ENCODE measurements around the gene ZSCAN9. TPM values are rescaled to one million over a fixed set of nuclear protein-coding genes. Genes with fewer than 3 reads are reported as not detected.
A peak's percentile ranks its signal among the peaks of the same experiment; 100 is the strongest.

ZSCAN9 gene
- total and polyA plus RNA-seq, 2 of the 13 experiments (the other 11 are each of a cell fraction or from before 2014, with no cell fraction given): 14.6 to 17.8 TPM

GRCh38 chr6:28206527-28206926 lies 18.5 kb upstream of the ZSCAN9 start (continued):
- TF ChIP-seq, protein P1, sequence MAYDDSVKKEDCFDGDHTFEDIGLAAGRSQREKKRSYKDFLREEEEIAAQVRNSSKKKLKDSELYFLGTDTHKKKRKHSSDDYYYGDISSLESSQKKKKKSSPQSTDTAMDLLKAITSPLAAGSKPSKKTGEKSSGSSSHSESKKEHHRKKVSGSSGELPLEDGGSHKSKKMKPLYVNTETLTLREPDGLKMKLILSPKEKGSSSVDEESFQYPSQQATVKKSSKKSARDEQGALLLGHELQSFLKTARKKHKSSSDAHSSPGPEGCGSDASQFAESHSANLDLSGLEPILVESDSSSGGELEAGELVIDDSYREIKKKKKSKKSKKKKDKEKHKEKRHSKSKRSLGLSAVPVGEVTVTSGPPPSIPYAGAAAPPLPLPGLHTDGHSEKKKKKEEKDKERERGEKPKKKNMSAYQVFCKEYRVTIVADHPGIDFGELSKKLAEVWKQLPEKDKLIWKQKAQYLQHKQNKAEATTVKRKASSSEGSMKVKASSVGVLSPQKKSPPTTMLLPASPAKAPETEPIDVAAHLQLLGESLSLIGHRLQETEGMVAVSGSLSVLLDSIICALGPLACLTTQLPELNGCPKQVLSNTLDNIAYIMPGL (CRISPR knock-in tag; IDR thresholded peaks at IDR 0.05; ENCODE audit: borderline replicate concordance in 1 of 2, low read depth in 1 of 2): no peak
- TF ChIP-seq ERF (CRISPR knock-in tag; IDR thresholded peaks at IDR 0.05): no peak
- TF ChIP-seq ZNF143 (CRISPR knock-in tag; IDR thresholded peaks at IDR 0.05): no peak
- TF ChIP-seq ATF3 (CRISPR knock-in tag; IDR thresholded peaks at IDR 0.05): no peak
- TF ChIP-seq BORCS8-MEF2B (CRISPR knock-in tag; IDR thresholded peaks at IDR 0.05): no peak
- TF ChIP-seq ZNF124 (CRISPR knock-in tag; IDR thresholded peaks at IDR 0.05): no peak
- TF ChIP-seq ZNF282 (IDR thresholded peaks at IDR 0.05; ENCODE audit: partially characterized antibody): no peak

GRCh38 chr6:28206928-28207509 lies 18.1 kb upstream of the ZSCAN9 start:
- Histone ChIP-seq H3K27me3 (ENCODE audit: control insufficient read depth in 1 of 2, insufficient read depth in 2 of 2, low read length in 2 of 2) (peaks cover 10 to 40% of the 10 kb centered on the region in 2 experiments), H4K20me1 (ENCODE audit: insufficient read depth, low read length) (no peaks in the 10 kb centered on the region), H2AFZ (ENCODE audit: low read length) (no peak overlapping the region), H3K79me2 (ENCODE audit: insufficient read depth, low read length) (no peaks in the 10 kb centered on the region), H3K9me3 (ENCODE audit: low read length) (no peaks in the 10 kb centered on the region), H3K4me3 (replicated peaks in 1 of 3; ENCODE audit: insufficient read depth in 1 of 3, low read depth in 2 of 3, low read length in 3 of 3) (peak overlapping the region; percentile 5 to 66 (median 34); a peak in 2 of 6 replicates), H3K4me2 (ENCODE audit: low read depth, low read length) (peak overlapping the region; percentile 68), H3K27ac (ENCODE audit: extremely low read length, insufficient read depth, low read length) (no peak overlapping the region), H3K4me1 (ENCODE audit: insufficient read depth, low read length) (peaks cover 22% of the 10 kb centered on the region), H3K36me3 (replicated peaks in 1 of 2; ENCODE audit: control insufficient read depth in 1 of 2, insufficient read depth in 2 of 2, low read length in 2 of 2) (no peaks in the 10 kb centered on the region), H3K9ac (ENCODE audit: insufficient read depth, low read depth, low read length) (no peak overlapping the region)
- intact Hi-C loops (cut with micrococcal nuclease; ENCODE audit: unreplicated experiment) (no loop called here), in situ Hi-C loops (cut with HindIII; ENCODE audit: extremely low pct_ligation_motif_present, low pct_unique_long_range_greater_than_20kb) (no loop called here)
- CTCF ChIA-PET (ENCODE audit: low intra/inter-chr PET ratio, low total read pairs): no interaction called here
- ATAC-seq (peak; percentile 25; the same call in 2 of the 3 replicates), DNase-seq (ENCODE audit: low spot score) (no peak), FAIRE-seq (no peak)
- 45% methylated on average over 15 of the region's 15 CpGs for WGBS (ENCODE audit: low lambda C conversion rate)
- TF ChIP-seq PHF21A (CRISPR knock-in tag; IDR thresholded peaks at IDR 0.05): 0 out of 2 replicates have a peak, but pooled peaks have one; percentile 23
- TF ChIP-seq CBX2 (IDR thresholded peaks at IDR 0.05; ENCODE audit: low read depth, low read length): 0 out of 2 replicates have a peak, but pooled peaks have one; percentile 11
- no peak for TF ChIP-seq CBX2 (CRISPR knock-in tag; IDR thresholded peaks at IDR 0.05; ENCODE audit: low read depth)
- TF ChIP-seq, protein P2, sequence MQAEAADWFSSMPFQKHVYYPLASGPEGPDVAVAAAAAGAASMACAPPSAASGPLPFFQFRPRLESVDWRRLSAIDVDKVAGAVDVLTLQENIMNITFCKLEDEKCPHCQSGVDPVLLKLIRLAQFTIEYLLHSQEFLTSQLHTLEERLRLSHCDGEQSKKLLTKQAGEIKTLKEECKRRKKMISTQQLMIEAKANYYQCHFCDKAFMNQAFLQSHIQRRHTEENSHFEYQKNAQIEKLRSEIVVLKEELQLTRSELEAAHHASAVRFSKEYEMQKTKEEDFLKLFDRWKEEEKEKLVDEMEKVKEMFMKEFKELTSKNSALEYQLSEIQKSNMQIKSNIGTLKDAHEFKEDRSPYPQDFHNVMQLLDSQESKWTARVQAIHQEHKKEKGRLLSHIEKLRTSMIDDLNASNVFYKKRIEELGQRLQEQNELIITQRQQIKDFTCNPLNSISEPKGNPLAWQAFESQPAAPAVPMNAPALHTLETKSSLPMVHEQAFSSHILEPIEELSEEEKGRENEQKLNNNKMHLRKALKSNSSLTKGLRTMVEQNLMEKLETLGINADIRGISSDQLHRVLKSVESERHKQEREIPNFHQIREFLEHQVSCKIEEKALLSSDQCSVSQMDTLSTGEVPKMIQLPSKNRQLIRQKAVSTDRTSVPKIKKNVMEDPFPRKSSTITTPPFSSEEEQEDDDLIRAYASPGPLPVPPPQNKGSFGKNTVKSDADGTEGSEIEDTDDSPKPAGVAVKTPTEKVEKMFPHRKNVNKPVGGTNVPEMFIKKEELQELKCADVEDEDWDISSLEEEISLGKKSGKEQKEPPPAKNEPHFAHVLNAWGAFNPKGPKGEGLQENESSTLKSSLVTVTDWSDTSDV (CRISPR knock-in tag; IDR thresholded peaks at IDR 0.05): no peak
- POLR2A ChIA-PET: interaction anchor here (1.0 to 1.7 kb wide), 2 partner anchors 12 to 70 kb away, joined by 3 to 9 read pairs; no protein-coding TSS in a partner anchor
- no TSS peak for BruUV-seq (replicated peaks)
